HL-60 (cell line): ENCODE measurements around the gene ABLIM1.

Source experiments
- POLR2AphosphoS5 ChIP-seq: IDR thresholded peaks from 2 replicates; pipeline ENCODE4 v1.6.1; 2012; ENCODE audit warnings: low read depth
- TF ChIP-seq, protein P1 (sequence below): IDR thresholded peaks from one replicate; pipeline ENCODE4 v1.5.1; 2011; ENCODE audit warnings: low read length, control low read depth, inconsistent platforms; ENCODE audit not compliant: insufficient read depth

GRCh38 chr10:114629824-114630730, 28.0 kb downstream of the ABLIM1 start:
- TF ChIP-seq, protein P1, sequence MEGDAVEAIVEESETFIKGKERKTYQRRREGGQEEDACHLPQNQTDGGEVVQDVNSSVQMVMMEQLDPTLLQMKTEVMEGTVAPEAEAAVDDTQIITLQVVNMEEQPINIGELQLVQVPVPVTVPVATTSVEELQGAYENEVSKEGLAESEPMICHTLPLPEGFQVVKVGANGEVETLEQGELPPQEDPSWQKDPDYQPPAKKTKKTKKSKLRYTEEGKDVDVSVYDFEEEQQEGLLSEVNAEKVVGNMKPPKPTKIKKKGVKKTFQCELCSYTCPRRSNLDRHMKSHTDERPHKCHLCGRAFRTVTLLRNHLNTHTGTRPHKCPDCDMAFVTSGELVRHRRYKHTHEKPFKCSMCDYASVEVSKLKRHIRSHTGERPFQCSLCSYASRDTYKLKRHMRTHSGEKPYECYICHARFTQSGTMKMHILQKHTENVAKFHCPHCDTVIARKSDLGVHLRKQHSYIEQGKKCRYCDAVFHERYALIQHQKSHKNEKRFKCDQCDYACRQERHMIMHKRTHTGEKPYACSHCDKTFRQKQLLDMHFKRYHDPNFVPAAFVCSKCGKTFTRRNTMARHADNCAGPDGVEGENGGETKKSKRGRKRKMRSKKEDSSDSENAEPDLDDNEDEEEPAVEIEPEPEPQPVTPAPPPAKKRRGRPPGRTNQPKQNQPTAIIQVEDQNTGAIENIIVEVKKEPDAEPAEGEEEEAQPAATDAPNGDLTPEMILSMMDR, result no peak
- TF ChIP-seq POLR2AphosphoS5, result no peak
